Fibroblast of skin of left quadriceps (primary cell): ENCODE data around the gene DLG2.

Source experiments
- DNase-seq, 2 experiments: peaks; one replicate each; pipeline ENCODE4 v3.0.0-alpha.2; 2013; ENCODE audit warnings: low read depth in 2 of 2

Gene DLG2

GRCh38 chr11:83684071-83684470, 1943.1 kb downstream of the DLG2 start:
- no peak for DNase-seq

- DNase-seq = no peak
These were observed 1944.6 kb downstream of the DLG2 start for GRCh38 chr11:83682611-83682973.

GRCh38 chr11:83681906-83682610, 1945.1 kb downstream of the DLG2 start:
- no peak for DNase-seq

GRCh38 chr11:83681031-83681781, 1945.9 kb downstream of the DLG2 start:
- DNase-seq = no peak

GRCh38 chr11:83680321-83680720, 1946.8 kb downstream of the DLG2 start:
- DNase-seq = no peak

GRCh38 chr11:83678831-83679584, 1948.1 kb downstream of the DLG2 start:
- DNase-seq = no peak

- no peak for DNase-seq
These were observed 1949.4 kb downstream of the DLG2 start for GRCh38 chr11:83677730-83678129.

GRCh38 chr11:83676056-83676601, 1951.0 kb downstream of the DLG2 start:
- DNase-seq = no peak

GRCh38 chr11:83674102-83674896, 1952.8 kb downstream of the DLG2 start:
- DNase-seq = no peak

- no peak for DNase-seq
These were observed 1955.9 kb downstream of the DLG2 start for GRCh38 chr11:83671289-83671688.

- DNase-seq = no peak
These were observed 1961.0 kb downstream of the DLG2 start for GRCh38 chr11:83666149-83666548.

GRCh38 chr11:83663988-83664387, 1963.2 kb downstream of the DLG2 start:
- DNase-seq = no peak

GRCh38 chr11:83663446-83663845, 1963.7 kb downstream of the DLG2 start:
- no peak for DNase-seq

GRCh38 chr11:83662494-83662893, 1964.7 kb downstream of the DLG2 start:
- DNase-seq = no peak

- DNase-seq = no peak
These were observed 1965.4 kb downstream of the DLG2 start for GRCh38 chr11:83661491-83662350.

GRCh38 chr11:83659466-83659865, 1967.7 kb downstream of the DLG2 start:
- no peak for DNase-seq

- DNase-seq = no peak
These were observed 1970.3 kb downstream of the DLG2 start for GRCh38 chr11:83656796-83657330.

GRCh38 chr11:83655976-83656375, 1971.2 kb downstream of the DLG2 start:
- no peak for DNase-seq

- DNase-seq = no peak
These were observed 1977.7 kb downstream of the DLG2 start for GRCh38 chr11:83649528-83649855.
